Skeletal muscle cell (primary cell): ENCODE results near the gene DUOX1.
A peak's percentile ranks its signal among the peaks of the same experiment; 100 is the strongest.
"Not testable (repeated sequence)": the region's sequence is repeated elsewhere in the genome, so short reads cannot be mapped to it uniquely, and the experiment has no call there.

Experiments used
- DNase-seq: peaks from one replicate; pipeline ENCODE4 v3.0.0-alpha.2; 2010; ENCODE audit warnings: low read depth
- H3K4me3 ChIP-seq: 2 replicates; pipeline ENCODE4 v1.5.1; 2011; ENCODE audit warnings: low read depth, mild to moderate bottlenecking, control low read depth, low read length, moderate library complexity

DUOX1 gene

GRCh38 chr15:45118996-45119395 is 10.8 kb upstream of the DUOX1 start:
- no peak for DNase-seq
- no peak overlapping the region for H3K4me3 ChIP-seq

- no peak for DNase-seq
Observed at GRCh38 chr15:45120081-45120972, 9.5 kb upstream of the DUOX1 start.

GRCh38 chr15:45121020-45121419 is 8.8 kb upstream of the DUOX1 start:
- no peak overlapping the region for H3K4me3 ChIP-seq
- DNase-seq: no peak

More at GRCh38 chr15:45120081-45120972, 9.5 kb upstream of the DUOX1 start:
- H3K4me3 ChIP-seq: no peak overlapping the region

GRCh38 chr15:45121706-45122417 is 7.9 kb upstream of the DUOX1 start:
- peak; percentile 65 for DNase-seq
- no peak overlapping the region for H3K4me3 ChIP-seq

GRCh38 chr15:45122719-45123118 is 7.1 kb upstream of the DUOX1 start:
- no peak for DNase-seq
- no peak overlapping the region for H3K4me3 ChIP-seq

- no peak for DNase-seq
Observed at GRCh38 chr15:45123397-45123796, 6.4 kb upstream of the DUOX1 start.

GRCh38 chr15:45126535-45127158 is 3.1 kb upstream of the DUOX1 start:
- DNase-seq: no peak
- H3K4me3 ChIP-seq: no peak overlapping the region

More at GRCh38 chr15:45123397-45123796, 6.4 kb upstream of the DUOX1 start:
- no peak overlapping the region for H3K4me3 ChIP-seq

GRCh38 chr15:45128971-45129639 is 689 bp upstream of the DUOX1 start:
- no peak for DNase-seq
- no peak overlapping the region for H3K4me3 ChIP-seq

- no peak for DNase-seq
- H3K4me3 ChIP-seq: no peak overlapping the region
Observed at GRCh38 chr15:45130291-45131000, 652 bp downstream of the DUOX1 start.

- no peak overlapping the region for H3K4me3 ChIP-seq
- DNase-seq: no peak
Observed at GRCh38 chr15:45131510-45131909, 1.7 kb downstream of the DUOX1 start.

- DNase-seq: no peak
- H3K4me3 ChIP-seq: no peak overlapping the region
Observed at GRCh38 chr15:45132844-45133560, 3.2 kb downstream of the DUOX1 start.

GRCh38 chr15:45133561-45133920 is 3.7 kb downstream of the DUOX1 start:
- no peak overlapping the region for H3K4me3 ChIP-seq
- no peak for DNase-seq

GRCh38 chr15:45134046-45134445 is 4.3 kb downstream of the DUOX1 start:
- DNase-seq: no peak
- no peak overlapping the region for H3K4me3 ChIP-seq

- no peak overlapping the region for H3K4me3 ChIP-seq
- DNase-seq: no peak
Observed at GRCh38 chr15:45134682-45135604, 5.1 kb downstream of the DUOX1 start.

GRCh38 chr15:45135705-45136377 is 6.0 kb downstream of the DUOX1 start:
- H3K4me3 ChIP-seq, DNase-seq: not testable (repeated sequence)

GRCh38 chr15:45136378-45136764 is 6.6 kb downstream of the DUOX1 start:
- DNase-seq: no peak

GRCh38 chr15:45137703-45138102 is 7.9 kb downstream of the DUOX1 start:
- no peak for DNase-seq
- no peak overlapping the region for H3K4me3 ChIP-seq

More at GRCh38 chr15:45136378-45136764, 6.6 kb downstream of the DUOX1 start:
- no peak overlapping the region for H3K4me3 ChIP-seq
